Immature natural killer cell (primary cell): ENCODE results near the gene MYRIP. TPM values are rescaled to one million over a fixed set of nuclear protein-coding genes. Genes with fewer than 3 reads are reported as not detected.
"Not testable (repeated sequence)": the region's sequence is repeated elsewhere in the genome, so short reads cannot be mapped to it uniquely, and the experiment has no call there.

Experiments used
- DNase-seq, 3 donors: peaks; one replicate each; pipeline ENCODE4 v3.0.0; 2022; ENCODE audit warnings: mixed read lengths in 1 of 3
- H3K27ac Mint-ChIP-seq, 6 donors: one replicate each; pipeline ENCODE4 v1.8.0; 2020; ENCODE audit warnings: mixed read lengths in 6 of 6, mild to moderate bottlenecking in 5 of 6, inconsistent platforms in 4 of 6, moderate library complexity in 3 of 6
- H3K27me3 Mint-ChIP-seq, 3 donors: one replicate each; pipeline ENCODE4 v1.8.0; 2020 to 2021; ENCODE audit warnings: low read depth in 3 of 3, mild to moderate bottlenecking in 3 of 3, mixed read lengths in 3 of 3, moderate library complexity in 3 of 3, inconsistent platforms in 1 of 3
- H3K36me3 Mint-ChIP-seq, 3 donors: one replicate each; pipeline ENCODE4 v1.8.0; 2020; ENCODE audit warnings: mixed read lengths in 3 of 3, inconsistent platforms in 2 of 3, mild to moderate bottlenecking in 2 of 3
- H3K4me1 Mint-ChIP-seq, 2 donors: one replicate each; pipeline ENCODE4 v1.8.0; 2020; ENCODE audit warnings: inconsistent platforms in 2 of 2, mild to moderate bottlenecking in 2 of 2, mixed read lengths in 2 of 2, moderate library complexity in 1 of 2
- H3K4me3 Mint-ChIP-seq, 5 donors: one replicate each; pipeline ENCODE4 v1.8.0; 2020; ENCODE audit warnings: mild to moderate bottlenecking in 5 of 5, mixed read lengths in 5 of 5, inconsistent platforms in 3 of 5, moderate library complexity in 3 of 5
- H3K9me3 Mint-ChIP-seq, 6 donors: one replicate each; pipeline ENCODE4 v1.8.0; 2020; ENCODE audit warnings: mild to moderate bottlenecking in 6 of 6, mixed read lengths in 6 of 6, inconsistent platforms in 4 of 6, moderate library complexity in 3 of 6
- polyA plus RNA-seq, 3 donors: library from polyadenylated mRNA; unstranded; fragments of 300-500 nt; fragmentation: Illumina TruSeq; gene quantifications; one replicate each; pipeline ENCODE4 v1.2.3, GENCODE V29; 2021

Gene MYRIP
- under 1 TPM in 1 of 3 donors, not detected in 2; 0.06 TPM for polyA plus RNA-seq

DNA sequence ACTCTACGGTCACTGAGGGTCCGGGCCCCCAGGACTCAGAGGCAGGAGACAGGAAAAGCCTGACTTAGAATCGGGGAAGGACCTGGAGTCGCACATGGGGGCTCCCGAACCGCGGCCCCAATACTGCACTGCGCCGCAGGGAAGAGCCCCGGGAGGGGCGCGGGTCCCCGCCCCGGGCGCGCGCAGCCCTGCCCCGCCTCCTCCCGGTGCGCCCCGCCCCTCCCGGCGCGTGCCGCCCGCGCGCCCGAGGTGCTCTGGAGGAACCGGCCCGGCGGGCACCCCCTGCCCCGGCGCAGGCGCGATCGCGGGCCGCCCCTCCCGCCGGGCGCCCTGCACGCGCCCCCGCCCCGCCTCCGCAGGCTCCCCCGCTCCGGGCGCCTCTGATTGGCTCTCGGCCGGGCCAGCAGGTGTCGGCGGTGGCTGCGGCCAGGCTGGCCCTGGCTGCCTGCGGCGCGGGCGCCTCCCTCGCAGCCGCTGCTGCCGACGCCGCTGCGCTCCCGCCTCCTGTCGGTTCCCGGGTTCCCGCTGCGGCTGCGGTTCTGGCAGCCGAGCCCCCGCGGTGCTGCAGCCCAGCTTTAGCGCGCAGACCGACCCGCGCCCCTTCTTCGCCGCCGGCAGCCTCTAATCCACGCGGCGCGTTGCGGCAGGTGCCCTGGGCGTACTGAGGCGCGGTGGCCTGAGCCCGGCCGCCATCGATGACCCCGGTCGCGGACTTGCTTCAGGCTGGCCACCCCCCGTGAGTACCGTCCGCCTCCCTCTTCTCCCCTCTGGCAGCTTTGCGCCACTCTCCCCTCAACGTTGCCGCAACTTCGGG lies at the start of gene MYRIP:
MYRIP (plus strand) TSS at position 429 of the 814 bp plus-strand sequence. CDS start 91,208 bp downstream, outside the sequence.
- Mint-ChIP-seq H3K27ac (no peak within 1 kb of the TSS), H3K4me1 (peaks cover 16 to 22% of the 10 kb centered on the region in 2 donors), H3K9me3 (peaks cover 0 to 16% (median 7%) of the 10 kb centered on the region in 6 donors), H3K4me3 (peak within 1 kb of the TSS; percentile 43 to 65 (median 58)), H3K27me3 (peaks cover 18 to 28% (median 24%) of the 10 kb centered on the region in 3 donors), H3K36me3 (peaks cover 0 to 3% (median 0%) of the 10 kb centered on the region in 3 donors)
- DNase-seq: peak in 2 of 3 donors; percentile 0

DNA sequence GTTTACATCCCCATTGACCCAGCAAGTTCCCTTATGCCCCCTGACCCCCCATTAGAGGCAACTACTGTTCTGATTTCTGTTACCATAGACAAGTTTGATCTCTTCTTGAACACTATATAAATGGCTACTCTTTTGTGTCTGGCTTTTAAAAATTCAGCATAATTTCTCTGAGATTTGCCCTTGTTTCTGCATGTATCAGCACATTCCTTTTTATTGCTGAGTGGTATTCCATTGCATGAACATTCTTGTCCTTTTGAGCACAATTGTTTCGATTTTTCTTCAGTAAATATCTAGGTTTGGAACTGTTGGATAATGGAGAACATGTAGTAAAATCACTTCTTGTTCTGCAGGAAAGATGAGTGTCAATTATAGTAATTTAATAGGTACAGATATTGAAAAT lies 49.1 kb upstream of the MYRIP start:
- H3K36me3 Mint-ChIP-seq: no peaks in the 10 kb centered on the region
- peaks cover 0 to 2% (median 0%) of the 10 kb centered on the region in 6 donors for H3K9me3 Mint-ChIP-seq
- H3K27me3 Mint-ChIP-seq: peaks cover 0 to 4% (median 2%) of the 10 kb centered on the region in 3 donors

DNA sequence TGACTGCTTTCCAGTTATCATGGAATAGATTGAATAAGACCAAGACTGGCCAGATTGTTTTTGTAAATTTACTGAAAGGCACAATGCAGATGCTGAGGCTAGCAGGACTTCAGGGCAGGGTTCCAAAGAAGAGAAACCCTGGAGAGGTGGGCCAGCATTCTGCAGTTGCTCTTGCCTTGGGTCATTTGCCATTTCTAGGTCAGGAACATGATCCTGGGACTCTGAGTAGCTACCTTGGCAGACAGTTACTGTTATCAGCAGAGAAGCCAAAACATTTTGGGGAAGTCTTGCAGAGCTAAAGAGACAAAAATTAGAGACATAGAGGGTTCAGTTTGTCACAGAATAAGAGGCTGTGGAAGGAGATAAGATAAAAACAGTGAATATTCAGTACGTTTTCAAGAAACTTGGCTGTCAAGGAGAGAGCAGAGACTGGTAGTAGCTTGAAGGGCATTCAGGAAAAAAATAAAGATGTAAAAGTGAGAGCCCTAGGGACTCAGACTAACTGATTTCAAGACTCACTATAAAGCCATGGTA lies 46.8 kb upstream of the MYRIP start:
- Mint-ChIP-seq H3K4me3 (no peak overlapping the region), H3K9me3 (peaks cover 0 to 3% (median under 1%) of the 10 kb centered on the region in 6 donors), H3K27me3 (peaks cover 0 to 2% (median 2%) of the 10 kb centered on the region in 3 donors), H3K36me3 (peaks cover 0 to 4% (median 0%) of the 10 kb centered on the region in 3 donors), H3K4me1 (no peaks in the 10 kb centered on the region), H3K27ac (no peak overlapping the region)
- DNase-seq: no peak

More for the DNA sequence above, 49.1 kb upstream of the MYRIP start:
- H3K27ac Mint-ChIP-seq: no peak overlapping the region
- no peak overlapping the region for H3K4me3 Mint-ChIP-seq
- no peak for DNase-seq
- H3K4me1 Mint-ChIP-seq: no peaks in the 10 kb centered on the region

DNA sequence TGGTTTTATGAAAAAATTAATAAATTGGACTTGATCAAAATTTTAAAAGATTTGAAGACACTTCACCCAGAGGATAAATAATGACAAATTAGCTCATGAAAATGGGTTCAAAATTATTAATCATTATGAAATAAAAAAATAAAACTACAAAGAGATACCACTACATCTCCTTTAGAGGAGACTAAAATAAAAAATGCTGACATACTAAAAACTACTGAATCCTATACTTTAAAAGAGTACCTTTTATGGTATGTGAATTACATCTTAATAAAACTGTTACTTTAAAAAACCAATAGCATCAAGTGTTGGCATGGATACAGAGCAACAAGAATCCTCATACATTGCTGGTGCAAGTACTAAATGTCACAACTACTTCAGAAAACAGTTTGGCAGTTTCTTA lies 46.0 kb upstream of the MYRIP start:
- no peaks in the 10 kb centered on the region for H3K4me1 Mint-ChIP-seq
- peaks cover 1 to 2% (median 2%) of the 10 kb centered on the region in 3 donors for H3K27me3 Mint-ChIP-seq
- H3K36me3 Mint-ChIP-seq: peaks cover 0 to 4% (median 0%) of the 10 kb centered on the region in 3 donors
- DNase-seq: no peak
- H3K4me3 Mint-ChIP-seq: no peak overlapping the region
- H3K9me3 Mint-ChIP-seq: peaks cover 0 to 3% (median 1%) of the 10 kb centered on the region in 6 donors
- no peak overlapping the region for H3K27ac Mint-ChIP-seq

DNA sequence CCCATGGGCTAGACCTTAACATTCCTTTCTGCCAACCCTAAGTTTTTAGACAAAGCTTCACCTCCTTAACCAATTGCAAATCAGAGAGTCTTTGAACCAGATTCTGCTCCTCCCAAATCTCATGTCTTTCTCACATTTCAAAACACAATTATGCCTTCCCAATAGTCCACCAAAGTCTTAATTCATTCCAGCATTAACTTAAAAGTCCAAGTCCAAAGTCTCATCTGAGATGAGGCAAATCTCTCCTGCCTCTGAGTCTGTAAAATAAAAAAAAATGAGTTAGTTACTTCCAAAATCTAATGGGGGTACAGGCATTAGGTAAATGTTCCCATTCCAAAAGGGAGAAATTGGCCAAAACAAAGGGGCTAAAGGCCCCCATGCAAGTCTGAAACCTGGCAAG lies 43.8 kb upstream of the MYRIP start:
- H3K4me1 Mint-ChIP-seq: no peaks in the 10 kb centered on the region
- DNase-seq: no peak
- peaks cover 0 to 4% (median 0%) of the 10 kb centered on the region in 3 donors for H3K36me3 Mint-ChIP-seq
- H3K4me3 Mint-ChIP-seq: no peak overlapping the region
- no peak overlapping the region for H3K27ac Mint-ChIP-seq
- H3K9me3 Mint-ChIP-seq: peaks cover 0 to 4% (median 2%) of the 10 kb centered on the region in 6 donors
- peaks cover 1 to 6% (median 2%) of the 10 kb centered on the region in 3 donors for H3K27me3 Mint-ChIP-seq

DNA sequence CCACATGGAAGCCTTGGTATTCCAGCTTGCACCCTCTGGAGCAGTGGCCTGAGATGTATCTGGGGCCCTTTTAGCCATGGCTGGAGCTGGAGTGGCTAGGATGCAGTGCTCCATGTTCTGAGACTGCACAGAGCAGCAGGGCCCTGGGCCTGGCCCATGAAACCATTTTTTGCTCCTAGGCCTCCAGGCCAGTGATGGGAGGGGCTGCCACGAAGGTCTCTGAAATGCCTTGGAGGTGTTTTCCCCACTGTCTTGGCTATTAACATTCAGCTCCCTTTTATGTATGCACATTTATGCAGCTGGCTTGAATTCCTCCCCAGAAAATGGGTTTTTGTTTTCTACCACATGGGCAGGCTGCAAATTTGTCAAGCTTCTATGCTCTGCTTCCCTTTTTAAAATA lies 43.0 kb upstream of the MYRIP start:
- H3K27me3 Mint-ChIP-seq: peaks cover 1 to 6% (median 2%) of the 10 kb centered on the region in 3 donors
- H3K27ac Mint-ChIP-seq: no peak overlapping the region
- no peak overlapping the region for H3K4me3 Mint-ChIP-seq
- H3K4me1 Mint-ChIP-seq: no peaks in the 10 kb centered on the region
- peaks cover 0 to 4% (median 0%) of the 10 kb centered on the region in 3 donors for H3K36me3 Mint-ChIP-seq
- H3K9me3 Mint-ChIP-seq: peaks cover 0 to 4% (median 1%) of the 10 kb centered on the region in 6 donors
- DNase-seq: no peak

DNA sequence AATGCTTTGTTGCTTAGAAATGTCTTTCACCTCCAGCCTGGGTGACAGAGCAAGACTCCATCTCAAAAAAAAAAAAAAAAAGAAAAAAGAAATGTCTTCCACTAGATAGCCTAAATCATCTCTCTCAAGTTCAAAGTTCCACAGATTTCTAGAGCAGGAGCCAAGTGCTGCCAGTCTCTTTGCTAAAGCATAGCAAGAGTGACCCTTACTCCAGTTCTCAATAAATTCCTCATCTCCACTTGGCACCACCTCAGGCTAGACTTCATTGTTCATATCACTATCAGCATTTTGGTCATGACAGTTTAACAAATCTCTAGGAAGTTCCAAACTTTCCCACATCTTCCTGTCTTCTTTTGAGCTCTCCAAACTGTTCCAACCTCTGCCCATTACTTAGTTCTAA lies 42.5 kb upstream of the MYRIP start:
- not testable (repeated sequence) for H3K4me1 Mint-ChIP-seq, DNase-seq, H3K36me3 Mint-ChIP-seq, H3K4me3 Mint-ChIP-seq, H3K27ac Mint-ChIP-seq, H3K9me3 Mint-ChIP-seq, H3K27me3 Mint-ChIP-seq

DNA sequence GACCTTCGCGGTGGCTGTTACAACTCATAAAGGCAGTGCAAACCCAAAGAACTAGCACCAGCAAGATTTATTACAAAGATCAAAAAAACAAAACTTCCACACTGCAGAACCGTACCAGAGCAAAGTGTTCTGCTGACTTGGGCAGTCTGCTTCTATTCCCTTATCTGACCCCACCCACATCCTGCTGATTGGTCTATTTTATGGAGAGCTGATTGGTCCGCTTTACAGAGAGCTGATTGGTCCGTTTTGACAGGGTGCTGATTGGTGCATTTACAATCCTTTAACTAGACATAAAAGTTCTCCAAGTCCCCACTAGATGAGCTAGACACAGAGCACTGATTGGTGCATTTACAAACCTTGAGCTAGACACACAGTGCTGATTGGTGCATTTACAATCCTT lies 31.2 kb upstream of the MYRIP start:
- H3K4me3 Mint-ChIP-seq, DNase-seq, H3K27ac Mint-ChIP-seq, H3K36me3 Mint-ChIP-seq, H3K27me3 Mint-ChIP-seq, H3K4me1 Mint-ChIP-seq: not testable (repeated sequence)
- H3K9me3 Mint-ChIP-seq: peaks cover 0 to 12% (median 4%) of the 10 kb centered on the region in 6 donors

DNA sequence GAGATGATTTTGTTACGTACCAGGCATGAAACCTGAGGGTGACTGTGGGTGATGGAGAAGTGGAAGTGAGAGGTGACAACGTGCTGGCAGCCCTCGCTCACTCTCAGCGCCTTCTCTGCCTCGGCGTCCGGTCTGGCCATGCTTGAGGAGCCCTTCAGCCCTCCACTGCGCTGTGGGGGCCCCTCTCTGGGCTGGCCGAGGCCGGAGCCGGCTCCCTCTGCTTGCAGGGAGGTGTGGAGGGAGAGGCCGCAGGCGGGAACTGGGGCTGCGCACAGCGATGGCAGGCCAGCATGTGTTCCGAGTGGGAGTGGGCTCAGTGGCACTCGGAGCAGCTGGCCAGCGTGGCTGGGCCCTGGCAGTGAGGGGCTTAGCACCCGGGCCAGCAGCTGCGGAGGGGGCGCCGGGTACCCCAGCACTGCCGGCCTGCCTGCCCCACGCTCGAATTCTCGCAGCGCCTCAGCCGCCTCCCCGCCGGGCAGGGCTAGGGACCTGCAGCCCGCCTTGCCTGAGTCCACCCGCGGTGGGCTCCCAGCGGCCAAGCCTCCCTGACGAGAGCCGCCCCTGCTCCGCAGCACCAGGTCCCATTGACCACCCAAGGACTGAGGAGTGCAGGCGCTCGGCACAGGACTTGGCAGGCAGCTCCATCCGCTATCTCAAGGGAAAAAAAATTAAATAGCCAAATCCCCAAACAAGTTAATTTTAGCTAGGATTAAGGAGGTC lies 29.7 kb upstream of the MYRIP start:
- no peak overlapping the region for H3K4me3 Mint-ChIP-seq
- no peaks in the 10 kb centered on the region for H3K4me1 Mint-ChIP-seq
- no peaks in the 10 kb centered on the region for H3K36me3 Mint-ChIP-seq
- H3K27ac Mint-ChIP-seq: no peak overlapping the region
- peaks cover 0 to 12% (median 3%) of the 10 kb centered on the region in 6 donors for H3K9me3 Mint-ChIP-seq
- DNase-seq: no peak
- H3K27me3 Mint-ChIP-seq: peaks cover 0 to 5% (median 4%) of the 10 kb centered on the region in 3 donors

DNA sequence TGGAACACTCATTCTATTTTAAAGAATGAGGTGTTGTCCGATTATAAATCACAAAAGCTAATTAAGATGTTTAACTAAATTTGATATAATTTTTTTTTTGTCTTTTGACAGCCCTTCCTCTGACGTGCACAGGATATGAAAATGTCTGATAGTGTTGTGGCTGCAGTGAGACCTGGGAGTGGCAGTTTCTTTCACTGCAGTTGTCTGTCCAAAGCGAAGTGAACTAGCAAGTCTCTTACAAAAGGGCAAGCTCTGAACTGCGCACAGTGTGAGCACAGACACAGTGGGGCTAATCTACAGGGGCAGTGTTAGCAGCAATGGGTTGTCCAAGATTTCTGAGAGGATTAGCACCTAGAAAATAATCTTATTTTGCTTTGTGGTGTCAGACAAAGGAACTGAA lies 29.1 kb upstream of the MYRIP start:
- Mint-ChIP-seq H3K36me3 (no peaks in the 10 kb centered on the region), H3K9me3 (peaks cover 0 to 12% (median 3%) of the 10 kb centered on the region in 6 donors), H3K27me3 (peaks cover 0 to 5% (median 2%) of the 10 kb centered on the region in 3 donors), H3K4me1 (no peaks in the 10 kb centered on the region), H3K4me3 (no peak overlapping the region), H3K27ac (no peak overlapping the region)
- no peak for DNase-seq

DNA sequence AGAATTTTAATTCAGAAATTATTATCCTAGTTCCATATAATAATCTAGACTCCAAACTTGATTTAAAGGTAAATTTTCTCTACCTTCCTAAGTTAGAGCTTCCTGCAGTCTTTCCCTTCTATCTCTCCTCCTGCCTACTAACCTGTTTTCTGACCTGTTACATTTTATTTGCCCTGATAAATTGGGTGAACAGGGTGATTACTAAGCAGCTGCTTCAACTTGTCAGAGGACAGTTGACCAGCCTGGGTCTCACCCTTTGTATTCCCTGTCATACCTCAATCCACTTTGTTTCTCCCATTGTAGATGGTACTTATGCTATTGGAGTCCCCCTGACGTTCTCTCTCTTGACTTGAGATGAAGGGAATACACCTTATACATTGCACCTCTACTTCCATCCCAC lies 28.4 kb upstream of the MYRIP start:
- Mint-ChIP-seq H3K27me3 (peaks cover 0 to 5% (median 2%) of the 10 kb centered on the region in 3 donors), H3K4me1 (no peaks in the 10 kb centered on the region), H3K9me3 (peaks cover 0 to 12% (median 3%) of the 10 kb centered on the region in 6 donors), H3K36me3 (no peaks in the 10 kb centered on the region), H3K27ac (no peak overlapping the region), H3K4me3 (no peak overlapping the region)
- DNase-seq: no peak

DNA sequence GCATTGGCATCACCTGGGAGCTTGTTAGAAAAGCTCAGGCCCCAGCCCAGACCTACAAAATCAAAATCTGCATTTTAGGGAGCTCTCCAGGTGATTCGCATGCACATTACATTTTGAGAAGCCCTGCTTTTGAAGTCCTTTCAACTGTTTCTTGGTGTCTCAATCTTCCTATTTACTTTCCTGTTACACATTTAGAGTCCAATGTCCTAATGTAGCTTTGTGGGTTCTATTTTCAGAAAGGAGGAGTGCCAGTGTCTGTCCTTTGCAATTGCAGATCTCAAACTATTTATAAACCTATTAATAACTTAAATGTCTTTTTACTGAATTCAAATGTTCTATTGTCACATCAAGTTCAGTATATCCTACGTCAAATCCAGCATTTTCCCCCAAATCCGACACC lies 27.8 kb upstream of the MYRIP start:
- no peak for DNase-seq
- Mint-ChIP-seq H3K36me3 (no peaks in the 10 kb centered on the region), H3K4me1 (no peaks in the 10 kb centered on the region), H3K4me3 (no peak overlapping the region), H3K9me3 (peaks cover 0 to 12% (median 3%) of the 10 kb centered on the region in 6 donors), H3K27ac (no peak overlapping the region), H3K27me3 (peaks cover 0 to 5% (median 2%) of the 10 kb centered on the region in 3 donors)

DNA sequence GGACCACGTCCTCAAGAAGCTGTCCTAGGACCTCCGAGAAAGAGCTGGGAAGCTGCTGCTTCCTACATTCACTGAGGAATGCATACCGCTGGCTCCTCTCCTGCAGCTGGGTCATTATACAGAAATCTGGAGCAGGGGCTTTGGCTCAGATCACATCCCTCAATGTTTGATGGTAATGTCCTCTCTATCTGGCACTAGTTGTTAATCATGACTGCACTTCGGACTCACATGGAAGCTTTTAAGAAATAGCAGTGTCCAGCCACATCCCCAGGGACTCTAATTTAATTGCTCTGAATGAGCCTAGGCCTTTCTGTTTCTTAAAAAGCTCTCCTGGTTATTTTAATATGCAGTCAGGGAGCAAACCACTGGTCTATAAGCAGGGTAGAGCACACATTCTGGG lies 25.7 kb upstream of the MYRIP start:
- DNase-seq: no peak
- Mint-ChIP-seq H3K27me3 (peaks cover 0 to 5% (median 2%) of the 10 kb centered on the region in 3 donors), H3K27ac (no peak overlapping the region), H3K4me1 (no peaks in the 10 kb centered on the region), H3K36me3 (no peaks in the 10 kb centered on the region), H3K9me3 (peaks cover 0 to 2% (median 0%) of the 10 kb centered on the region in 6 donors), H3K4me3 (no peak overlapping the region)

DNA sequence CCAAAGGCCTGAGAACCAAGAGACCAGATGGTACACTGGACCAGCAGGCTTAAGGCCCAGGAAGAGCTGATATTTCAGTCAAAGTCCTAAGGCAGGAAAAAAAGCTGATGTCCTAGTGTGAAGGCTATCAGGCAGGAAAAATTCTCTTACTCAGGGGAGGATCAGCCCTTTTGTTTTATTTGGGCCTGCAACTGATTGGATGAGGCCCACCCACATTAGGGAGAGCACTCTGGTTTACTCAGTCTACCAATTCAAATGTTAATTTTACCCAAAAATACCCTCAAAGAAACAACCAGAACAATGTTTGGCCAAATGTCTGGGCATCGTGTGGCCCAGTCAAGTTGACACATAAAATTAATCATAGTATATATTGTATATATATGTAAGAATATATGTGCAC lies 24.5 kb upstream of the MYRIP start:
- H3K27me3 Mint-ChIP-seq: peaks cover 0 to 4% (median 2%) of the 10 kb centered on the region in 3 donors
- no peaks in the 10 kb centered on the region for H3K36me3 Mint-ChIP-seq
- no peak overlapping the region for H3K4me3 Mint-ChIP-seq
- no peaks in the 10 kb centered on the region for H3K4me1 Mint-ChIP-seq
- H3K27ac Mint-ChIP-seq: no peak overlapping the region
- DNase-seq: no peak
- H3K9me3 Mint-ChIP-seq: peaks cover 0 to 2% (median 0%) of the 10 kb centered on the region in 6 donors
